Activated T-helper 1 cell treated with anti-CD3 and anti-CD28 coated beads, Interleukin-12 subunit alpha, Interleukin-12 subunit beta, Interleukin-2, Interleukin-4 antibody, amounts not matched to agents 30 ng/mL and 10 ng/mL and 1 ng/mL, durations not matched to agents 14 hours and 24 hours and 36 hours (primary cell): ENCODE data around the gene ST7. TPM values are rescaled to one million over a fixed set of nuclear protein-coding genes. Genes with fewer than 3 reads are reported as not detected.
"Not testable (repeated sequence)": the region's sequence is repeated elsewhere in the genome, so short reads cannot be mapped to it uniquely, and the experiment has no call there.

Source experiments
- DNase-seq: peaks from one replicate; pipeline ENCODE4 v3.0.0; 2021; ENCODE audit warnings: low spot score
- H3K27ac Mint-ChIP-seq: one replicate; pipeline ENCODE4 v1.8.0; 2021; ENCODE audit warnings: mild to moderate bottlenecking, mixed read lengths
- H3K27me3 Mint-ChIP-seq: one replicate; pipeline ENCODE4 v1.8.0; 2022; ENCODE audit warnings: mild to moderate bottlenecking, moderate library complexity, mixed read lengths; ENCODE audit not compliant: insufficient read depth
- H3K36me3 Mint-ChIP-seq: one replicate; pipeline ENCODE4 v1.8.0; 2021; ENCODE audit warnings: low read depth, mixed read lengths
- H3K4me1 Mint-ChIP-seq: one replicate; pipeline ENCODE4 v1.8.0; 2021; ENCODE audit warnings: low read depth, mixed read lengths
- H3K4me3 Mint-ChIP-seq: one replicate; pipeline ENCODE4 v1.8.0; 2021; ENCODE audit warnings: mild to moderate bottlenecking, moderate library complexity, mixed read lengths
- H3K9me3 Mint-ChIP-seq: one replicate; pipeline ENCODE4 v1.8.0; 2021; ENCODE audit warnings: mixed read lengths
- intact Hi-C: fragments of 100-400 bp; cut with micrococcal nuclease; formaldehyde crosslinking; loops from one replicate; pipeline ENCODE4 v1.15.1; 2024
- total RNA-seq: library from RNA; stranded (reverse); gene quantifications from 2 replicates; pipeline ENCODE4 v1.2.3, GENCODE V29; 2022

Gene ST7
- total RNA-seq, 1 donor from 2014 or later, result 5.8 TPM

DNA sequence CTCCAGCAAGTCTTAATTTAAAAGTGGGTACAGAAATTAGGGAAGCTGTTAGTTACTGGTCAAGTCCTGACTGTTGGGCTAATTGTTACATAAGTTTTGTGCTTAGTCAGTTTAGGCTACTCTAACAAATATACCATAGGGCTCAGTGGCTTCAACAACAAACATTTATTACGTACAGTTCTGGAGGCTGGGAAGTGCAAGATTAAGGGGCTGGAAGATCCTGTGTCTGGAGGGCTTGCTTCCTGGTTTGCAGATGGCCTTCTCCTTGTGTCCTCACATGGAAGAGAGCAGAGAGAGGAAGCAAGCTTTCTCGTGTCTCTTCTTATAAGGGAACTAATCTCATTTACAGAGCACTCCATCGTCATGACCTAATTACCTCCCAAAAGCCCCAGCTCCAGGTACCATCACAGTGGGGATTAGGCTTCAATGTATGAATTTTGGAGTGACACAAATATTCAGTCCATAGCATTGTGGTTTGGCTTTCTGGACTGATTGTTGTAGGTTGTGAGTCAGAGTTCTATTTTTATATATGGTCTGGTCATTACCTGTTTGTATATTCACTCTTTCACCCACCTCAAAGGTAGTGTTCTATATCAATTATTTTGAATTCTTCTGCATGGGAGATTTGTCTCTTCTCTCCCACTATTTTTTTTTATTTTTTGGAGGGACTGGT, 17.1 kb downstream of the ST7 start:
- H3K27ac Mint-ChIP-seq, result no peak overlapping the region
- no peaks in the 10 kb centered on the region for H3K36me3 Mint-ChIP-seq
- H3K9me3 Mint-ChIP-seq, result no peaks in the 10 kb centered on the region
- DNase-seq, result no peak
- H3K4me3 Mint-ChIP-seq, result no peak overlapping the region
- H3K4me1 Mint-ChIP-seq, result no peaks in the 10 kb centered on the region
- no peaks in the 10 kb centered on the region for H3K27me3 Mint-ChIP-seq
- intact Hi-C loops, result no loop called here

DNA sequence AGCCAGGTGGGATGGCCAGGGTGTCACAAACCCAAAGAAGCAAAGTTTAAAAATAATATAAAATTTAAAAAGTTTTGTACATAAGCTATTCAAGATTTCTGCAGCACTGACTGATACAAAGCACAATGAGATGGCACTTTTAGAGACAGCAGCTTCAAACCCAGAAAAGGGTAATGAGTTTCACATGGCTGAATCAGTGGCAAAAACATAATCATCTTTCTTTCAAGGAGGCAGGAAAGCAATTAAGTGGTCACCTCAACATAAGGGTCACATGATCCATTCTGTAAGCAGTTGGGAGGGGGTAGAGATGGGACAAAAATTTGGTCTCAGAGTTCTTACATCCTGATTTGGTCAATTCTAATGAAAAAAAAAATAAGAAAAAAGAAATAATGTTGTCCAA, 17.9 kb downstream of the ST7 start:
- H3K4me3 Mint-ChIP-seq, H3K36me3 Mint-ChIP-seq, H3K4me1 Mint-ChIP-seq, H3K9me3 Mint-ChIP-seq, H3K27me3 Mint-ChIP-seq, DNase-seq, intact Hi-C loops, H3K27ac Mint-ChIP-seq: not testable (repeated sequence)

DNA sequence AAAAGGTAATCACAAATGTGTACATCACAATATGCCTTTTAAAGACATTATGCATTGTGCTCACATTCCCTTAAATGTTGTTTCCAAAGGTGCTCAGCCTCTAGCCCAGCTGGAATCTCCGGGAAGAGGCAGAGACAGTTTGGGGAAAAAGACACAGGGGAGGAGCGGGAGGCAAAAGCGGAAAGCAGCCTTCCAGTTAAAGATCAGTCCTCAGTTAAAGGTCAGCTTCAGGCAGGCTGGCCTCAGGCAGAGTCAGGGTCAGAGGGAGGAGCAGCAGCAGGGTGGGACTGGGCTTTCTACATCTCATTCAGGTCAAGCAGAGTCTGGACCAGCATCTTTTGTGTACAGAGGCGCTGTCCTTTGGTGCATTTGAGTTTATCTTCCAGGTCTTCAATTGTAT, 18.6 kb downstream of the ST7 start:
- H3K4me1 Mint-ChIP-seq, result no peaks in the 10 kb centered on the region
- intact Hi-C loops, result no loop called here
- no peak overlapping the region for H3K27ac Mint-ChIP-seq
- no peak overlapping the region for H3K4me3 Mint-ChIP-seq
- H3K36me3 Mint-ChIP-seq, result no peaks in the 10 kb centered on the region
- no peaks in the 10 kb centered on the region for H3K9me3 Mint-ChIP-seq
- no peaks in the 10 kb centered on the region for H3K27me3 Mint-ChIP-seq
- no peak for DNase-seq

DNA sequence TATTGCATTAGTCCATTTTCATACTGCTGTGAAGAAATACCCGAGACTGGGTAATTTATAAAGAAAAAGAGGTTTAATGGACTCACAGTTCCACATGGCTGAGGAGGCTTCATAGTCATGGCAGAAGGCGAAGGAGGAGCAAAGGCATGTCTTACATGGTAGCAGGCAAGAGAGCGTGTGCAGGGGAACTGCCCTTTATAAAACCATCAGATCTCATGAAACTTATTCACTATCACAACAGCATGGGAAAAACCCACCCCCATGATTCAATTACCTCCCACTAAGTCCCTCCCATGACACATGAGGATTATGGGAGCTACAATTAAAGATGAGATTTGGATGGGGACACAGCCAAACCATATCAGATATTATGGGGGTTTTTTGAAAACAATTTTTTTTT, 21.7 kb downstream of the ST7 start:
- H3K27me3 Mint-ChIP-seq, DNase-seq, H3K4me3 Mint-ChIP-seq, H3K27ac Mint-ChIP-seq, intact Hi-C loops, H3K9me3 Mint-ChIP-seq, H3K4me1 Mint-ChIP-seq, H3K36me3 Mint-ChIP-seq: not testable (repeated sequence)

DNA sequence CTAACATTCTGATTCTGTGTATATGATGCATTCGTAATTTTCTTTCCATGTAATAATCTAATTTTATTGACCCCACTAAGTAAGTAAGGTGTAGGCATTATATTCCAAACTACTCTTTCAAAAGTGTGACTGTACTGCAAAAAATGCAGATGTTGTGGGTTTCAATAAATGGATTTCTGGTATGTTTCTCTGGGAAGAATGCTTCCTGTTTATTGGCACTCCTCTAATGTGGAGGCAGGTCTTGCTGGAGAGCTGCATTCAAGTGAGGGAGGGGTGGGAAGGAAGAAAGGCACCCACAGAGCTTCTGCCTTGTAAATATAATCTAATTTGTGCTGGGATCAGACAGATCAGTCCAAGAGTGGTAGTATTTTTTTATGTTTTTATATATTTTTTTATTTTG, 23.9 kb downstream of the ST7 start:
- Mint-ChIP-seq H3K4me3 (no peak overlapping the region), H3K4me1 (no peaks in the 10 kb centered on the region), H3K27ac (no peak overlapping the region), H3K9me3 (no peaks in the 10 kb centered on the region), H3K27me3 (no peaks in the 10 kb centered on the region), H3K36me3 (no peaks in the 10 kb centered on the region)
- DNase-seq, result no peak
- intact Hi-C loops, result no loop called here

DNA sequence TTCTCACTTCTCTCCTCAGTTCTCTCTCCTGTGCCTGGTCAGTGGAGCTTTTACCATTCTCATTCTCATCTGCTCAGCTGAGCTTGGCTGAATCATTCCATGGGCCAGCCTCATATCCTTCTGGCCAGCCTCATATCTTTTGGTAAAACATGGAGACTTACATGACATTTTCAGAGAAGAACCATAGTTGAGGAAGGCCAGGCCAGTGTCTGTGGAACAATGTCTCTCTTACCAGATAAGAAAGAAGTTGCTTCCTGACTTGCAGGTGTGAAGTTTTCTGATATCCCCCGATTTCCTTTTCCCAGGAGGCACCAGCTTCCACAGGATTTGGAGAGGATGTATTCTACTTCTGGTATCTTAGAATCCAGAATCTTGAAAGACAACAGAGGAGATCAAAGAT, 24.7 kb downstream of the ST7 start:
- intact Hi-C loops, result no loop called here
- Mint-ChIP-seq H3K27me3 (no peaks in the 10 kb centered on the region), H3K27ac (no peak overlapping the region), H3K36me3 (no peaks in the 10 kb centered on the region), H3K4me1 (no peaks in the 10 kb centered on the region), H3K9me3 (no peaks in the 10 kb centered on the region), H3K4me3 (no peak overlapping the region)
- DNase-seq, result no peak

DNA sequence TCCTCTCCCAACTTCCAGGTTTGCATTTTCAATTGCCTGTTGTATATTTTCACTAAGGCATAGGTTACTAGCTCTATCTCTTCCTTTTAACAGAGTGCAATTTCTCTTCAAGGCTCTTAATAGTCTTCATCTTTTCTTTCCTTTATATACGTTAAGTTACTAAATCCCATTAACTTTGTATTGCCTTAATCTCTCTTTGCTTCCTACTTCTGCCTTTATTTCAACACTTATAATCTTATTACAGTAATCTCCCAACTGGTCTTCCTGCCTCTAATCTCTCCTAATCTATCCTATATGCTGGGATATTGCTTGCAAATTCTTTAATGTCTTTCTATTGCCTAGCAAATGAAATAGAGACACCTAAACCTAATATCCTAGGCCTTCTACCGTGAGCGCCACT, 26.1 kb downstream of the ST7 start:
- Mint-ChIP-seq H3K27ac (no peak overlapping the region), H3K27me3 (no peaks in the 10 kb centered on the region), H3K4me3 (no peak overlapping the region), H3K36me3 (no peaks in the 10 kb centered on the region), H3K9me3 (no peaks in the 10 kb centered on the region), H3K4me1 (no peaks in the 10 kb centered on the region)
- intact Hi-C loops, result no loop called here
- no peak for DNase-seq

DNA sequence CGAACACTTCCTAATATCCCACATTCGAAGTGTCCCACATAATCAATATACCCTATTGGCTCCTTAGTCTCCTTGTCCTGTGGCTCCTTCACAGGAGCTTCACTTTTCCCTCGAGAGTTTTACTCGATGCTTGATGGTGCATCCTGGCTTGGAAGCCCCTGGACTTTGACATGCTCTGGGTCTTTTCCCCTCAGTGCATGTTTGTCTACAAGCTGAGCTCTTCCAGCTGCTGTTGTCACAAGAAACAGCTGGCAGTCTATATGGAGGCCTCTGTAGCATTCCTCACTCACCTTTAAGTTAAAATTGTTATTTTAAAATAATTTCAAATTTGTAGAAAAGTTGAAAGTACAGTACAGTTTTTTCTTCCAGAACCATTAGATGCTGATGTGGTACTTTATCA, 27.1 kb downstream of the ST7 start:
- DNase-seq, result no peak
- intact Hi-C loops, result no loop called here
- Mint-ChIP-seq H3K27ac (no peak overlapping the region), H3K4me1 (no peaks in the 10 kb centered on the region), H3K4me3 (no peak overlapping the region), H3K9me3 (no peaks in the 10 kb centered on the region), H3K36me3 (no peaks in the 10 kb centered on the region), H3K27me3 (no peaks in the 10 kb centered on the region)

DNA sequence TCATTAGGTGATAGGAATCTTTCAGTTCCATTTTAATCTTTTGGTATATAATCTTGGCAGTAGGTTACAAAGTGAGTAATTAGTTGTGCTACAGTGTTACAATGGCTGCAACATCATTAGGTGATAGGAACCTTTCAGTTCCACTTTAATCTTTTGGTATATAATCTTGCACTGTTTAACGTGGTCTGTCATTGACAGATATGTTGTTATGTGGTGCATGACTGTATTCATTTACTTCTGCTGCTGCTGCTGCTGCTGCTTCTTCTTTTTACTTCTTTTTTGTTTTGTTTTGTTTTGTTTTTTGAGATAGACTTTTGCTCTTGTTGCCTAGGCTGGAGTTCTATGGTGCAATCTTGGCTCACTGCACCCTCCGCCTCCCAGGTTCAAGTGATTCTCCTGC, 28.6 kb downstream of the ST7 start:
- Mint-ChIP-seq H3K27ac (no peak overlapping the region), H3K36me3 (no peaks in the 10 kb centered on the region), H3K9me3 (no peaks in the 10 kb centered on the region), H3K4me1 (no peaks in the 10 kb centered on the region), H3K4me3 (no peak overlapping the region), H3K27me3 (no peaks in the 10 kb centered on the region)
- no peak for DNase-seq
- intact Hi-C loops, result no loop called here

DNA sequence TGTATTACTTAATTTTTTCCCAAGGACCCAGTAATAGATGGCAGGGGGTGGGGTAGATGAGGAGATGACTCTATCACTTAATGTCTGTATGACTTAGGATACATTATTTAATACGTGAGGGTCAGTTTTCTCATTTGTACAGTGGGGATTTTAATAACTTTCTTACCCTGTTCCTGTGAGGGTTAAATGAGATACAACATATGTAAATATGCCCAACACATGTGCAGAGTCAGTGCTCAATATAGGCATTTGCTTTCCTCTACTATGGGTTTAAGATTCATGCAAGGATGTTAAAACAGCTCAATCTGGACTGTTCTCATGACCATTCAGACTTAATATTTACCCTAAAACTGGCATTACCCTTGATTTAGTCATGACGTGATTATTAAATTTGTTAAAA, 31.2 kb downstream of the ST7 start:
- H3K4me3 Mint-ChIP-seq, result no peak overlapping the region
- H3K9me3 Mint-ChIP-seq, result no peaks in the 10 kb centered on the region
- H3K4me1 Mint-ChIP-seq, result no peaks in the 10 kb centered on the region
- H3K36me3 Mint-ChIP-seq, result no peaks in the 10 kb centered on the region
- intact Hi-C loops, result loop anchor here (2.0 kb wide), 2 partner anchors 28 to 54 kb away; no protein-coding TSS in a partner anchor
- no peak for DNase-seq
- H3K27me3 Mint-ChIP-seq, result no peaks in the 10 kb centered on the region
- H3K27ac Mint-ChIP-seq, result no peak overlapping the region

DNA sequence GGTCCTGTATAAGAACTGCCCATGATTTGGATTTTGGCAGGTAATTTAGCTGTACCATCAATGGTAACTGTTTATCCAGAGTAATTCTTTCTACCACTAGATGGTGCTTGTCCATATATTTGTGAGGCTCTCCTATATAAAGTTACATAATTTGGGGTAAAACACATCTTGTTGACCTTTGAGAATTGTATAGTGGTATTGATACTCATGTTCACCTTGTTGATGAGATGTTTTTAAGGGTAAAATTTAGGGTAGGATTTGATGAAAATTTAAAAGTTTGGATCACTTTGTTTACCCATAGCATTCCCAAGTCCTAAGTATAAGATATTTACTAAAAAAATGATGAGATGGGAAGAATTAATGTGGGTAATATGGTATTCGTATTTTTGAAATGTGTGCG, 31.6 kb downstream of the ST7 start:
- Mint-ChIP-seq H3K27me3 (no peaks in the 10 kb centered on the region), H3K27ac (no peak overlapping the region), H3K4me1 (no peaks in the 10 kb centered on the region), H3K4me3 (no peak overlapping the region), H3K9me3 (no peaks in the 10 kb centered on the region), H3K36me3 (no peaks in the 10 kb centered on the region)
- intact Hi-C loops, result loop anchor here (1.0 to 2.0 kb wide), 4 partner anchors 28 to 142 kb away; no protein-coding TSS in a partner anchor
- DNase-seq, result no peak

DNA sequence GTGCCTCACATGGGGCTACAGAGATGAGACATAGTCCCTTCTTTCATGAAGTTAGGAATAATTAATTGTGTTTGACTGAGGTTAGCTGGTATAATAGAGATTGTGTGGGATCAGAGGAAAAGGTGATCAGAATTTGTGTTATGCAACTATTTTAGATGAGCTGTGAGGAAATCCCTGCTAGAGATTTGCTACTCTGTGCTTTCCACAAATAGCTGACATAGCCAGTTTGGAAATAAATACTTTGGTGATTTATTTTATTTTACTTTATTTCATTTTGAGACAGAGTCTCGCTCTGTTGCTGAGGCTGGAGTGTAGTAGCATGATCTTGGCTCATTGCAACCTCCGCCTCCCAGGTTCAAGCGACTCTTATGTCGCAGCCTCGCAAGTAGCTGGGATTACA, 32.3 kb downstream of the ST7 start:
- DNase-seq, result no peak
- H3K4me1 Mint-ChIP-seq, result no peaks in the 10 kb centered on the region
- peaks cover 2% of the 10 kb centered on the region for H3K27me3 Mint-ChIP-seq
- no peak overlapping the region for H3K4me3 Mint-ChIP-seq
- no peaks in the 10 kb centered on the region for H3K36me3 Mint-ChIP-seq
- no peak overlapping the region for H3K27ac Mint-ChIP-seq
- H3K9me3 Mint-ChIP-seq, result no peaks in the 10 kb centered on the region
- intact Hi-C loops, result loop anchor here (1.0 to 2.0 kb wide), 4 partner anchors 29 to 142 kb away; no protein-coding TSS in a partner anchor

DNA sequence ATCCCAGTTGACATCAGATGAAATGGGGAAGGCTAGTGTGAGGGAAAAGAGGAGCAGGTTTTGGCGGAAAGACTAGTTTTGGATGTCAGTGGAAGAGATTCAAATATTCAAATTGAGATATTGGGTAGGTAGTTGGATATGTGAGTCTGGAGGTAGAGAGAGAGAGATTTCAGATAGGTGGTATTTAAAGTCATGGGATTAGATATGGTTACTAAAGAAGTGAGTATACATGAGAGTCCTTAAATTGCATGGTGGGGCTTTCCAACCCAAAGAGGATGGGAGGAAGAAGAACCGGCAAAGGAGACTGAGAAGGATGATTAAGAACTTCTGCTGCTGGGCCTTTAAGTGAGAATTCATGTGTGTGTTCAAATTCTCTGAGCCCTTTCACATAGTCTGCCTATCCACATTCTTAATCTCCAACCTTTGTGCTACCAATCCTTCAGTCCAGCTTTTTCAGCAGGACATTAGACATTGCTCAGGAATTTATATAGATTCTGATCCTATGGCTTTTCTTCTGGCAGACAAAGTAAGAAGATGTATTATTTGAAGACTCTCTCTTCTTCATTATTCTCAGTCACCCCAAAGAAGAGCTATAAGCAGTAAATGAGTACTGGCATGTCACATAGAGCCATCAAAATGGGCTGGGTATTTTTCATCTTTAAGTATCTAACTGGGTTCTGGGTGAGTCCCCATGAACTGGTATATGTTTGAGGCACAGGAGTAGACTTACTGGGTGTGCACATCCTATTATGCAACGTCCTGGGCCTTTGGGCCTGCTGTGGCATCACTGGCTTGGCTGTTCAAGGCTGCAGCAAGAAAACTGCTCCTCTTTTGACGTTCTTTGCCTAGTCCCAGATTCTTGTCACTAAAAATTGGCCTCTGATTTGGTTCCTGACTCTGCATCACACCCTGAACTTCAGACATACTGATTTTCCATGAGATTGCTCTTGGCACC, 33.6 kb downstream of the ST7 start:
- no peaks in the 10 kb centered on the region for H3K4me1 Mint-ChIP-seq

More for the DNA sequence above, 33.6 kb downstream of the ST7 start:
- no peak overlapping the region for H3K27ac Mint-ChIP-seq
- H3K4me3 Mint-ChIP-seq, result no peak overlapping the region
- DNase-seq, result no peak
- intact Hi-C loops, result no loop called here
- H3K27me3 Mint-ChIP-seq, result peaks cover 4% of the 10 kb centered on the region
- no peaks in the 10 kb centered on the region for H3K36me3 Mint-ChIP-seq
- H3K9me3 Mint-ChIP-seq, result no peaks in the 10 kb centered on the region
